GM21786 (cell line): Measurements from ENCODE around the gene KDM3B.
A peak's percentile ranks its signal among the peaks of the same experiment; 100 is the strongest.
"Not testable (repeated sequence)": the region's sequence is repeated elsewhere in the genome, so short reads cannot be mapped to it uniquely, and the experiment has no call there.

Experiments used
- ATAC-seq: cut with Tn5 transposase; IDR thresholded peaks from one replicate; pipeline ENCODE4 v1.9.1; 2021; ENCODE audit not compliant: unreplicated experiment

The KDM3B gene, protein sequence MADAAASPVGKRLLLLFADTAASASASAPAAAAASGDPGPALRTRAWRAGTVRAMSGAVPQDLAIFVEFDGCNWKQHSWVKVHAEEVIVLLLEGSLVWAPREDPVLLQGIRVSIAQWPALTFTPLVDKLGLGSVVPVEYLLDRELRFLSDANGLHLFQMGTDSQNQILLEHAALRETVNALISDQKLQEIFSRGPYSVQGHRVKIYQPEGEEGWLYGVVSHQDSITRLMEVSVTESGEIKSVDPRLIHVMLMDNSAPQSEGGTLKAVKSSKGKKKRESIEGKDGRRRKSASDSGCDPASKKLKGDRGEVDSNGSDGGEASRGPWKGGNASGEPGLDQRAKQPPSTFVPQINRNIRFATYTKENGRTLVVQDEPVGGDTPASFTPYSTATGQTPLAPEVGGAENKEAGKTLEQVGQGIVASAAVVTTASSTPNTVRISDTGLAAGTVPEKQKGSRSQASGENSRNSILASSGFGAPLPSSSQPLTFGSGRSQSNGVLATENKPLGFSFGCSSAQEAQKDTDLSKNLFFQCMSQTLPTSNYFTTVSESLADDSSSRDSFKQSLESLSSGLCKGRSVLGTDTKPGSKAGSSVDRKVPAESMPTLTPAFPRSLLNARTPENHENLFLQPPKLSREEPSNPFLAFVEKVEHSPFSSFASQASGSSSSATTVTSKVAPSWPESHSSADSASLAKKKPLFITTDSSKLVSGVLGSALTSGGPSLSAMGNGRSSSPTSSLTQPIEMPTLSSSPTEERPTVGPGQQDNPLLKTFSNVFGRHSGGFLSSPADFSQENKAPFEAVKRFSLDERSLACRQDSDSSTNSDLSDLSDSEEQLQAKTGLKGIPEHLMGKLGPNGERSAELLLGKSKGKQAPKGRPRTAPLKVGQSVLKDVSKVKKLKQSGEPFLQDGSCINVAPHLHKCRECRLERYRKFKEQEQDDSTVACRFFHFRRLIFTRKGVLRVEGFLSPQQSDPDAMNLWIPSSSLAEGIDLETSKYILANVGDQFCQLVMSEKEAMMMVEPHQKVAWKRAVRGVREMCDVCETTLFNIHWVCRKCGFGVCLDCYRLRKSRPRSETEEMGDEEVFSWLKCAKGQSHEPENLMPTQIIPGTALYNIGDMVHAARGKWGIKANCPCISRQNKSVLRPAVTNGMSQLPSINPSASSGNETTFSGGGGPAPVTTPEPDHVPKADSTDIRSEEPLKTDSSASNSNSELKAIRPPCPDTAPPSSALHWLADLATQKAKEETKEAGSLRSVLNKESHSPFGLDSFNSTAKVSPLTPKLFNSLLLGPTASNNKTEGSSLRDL (N-terminal part only)

DNA sequence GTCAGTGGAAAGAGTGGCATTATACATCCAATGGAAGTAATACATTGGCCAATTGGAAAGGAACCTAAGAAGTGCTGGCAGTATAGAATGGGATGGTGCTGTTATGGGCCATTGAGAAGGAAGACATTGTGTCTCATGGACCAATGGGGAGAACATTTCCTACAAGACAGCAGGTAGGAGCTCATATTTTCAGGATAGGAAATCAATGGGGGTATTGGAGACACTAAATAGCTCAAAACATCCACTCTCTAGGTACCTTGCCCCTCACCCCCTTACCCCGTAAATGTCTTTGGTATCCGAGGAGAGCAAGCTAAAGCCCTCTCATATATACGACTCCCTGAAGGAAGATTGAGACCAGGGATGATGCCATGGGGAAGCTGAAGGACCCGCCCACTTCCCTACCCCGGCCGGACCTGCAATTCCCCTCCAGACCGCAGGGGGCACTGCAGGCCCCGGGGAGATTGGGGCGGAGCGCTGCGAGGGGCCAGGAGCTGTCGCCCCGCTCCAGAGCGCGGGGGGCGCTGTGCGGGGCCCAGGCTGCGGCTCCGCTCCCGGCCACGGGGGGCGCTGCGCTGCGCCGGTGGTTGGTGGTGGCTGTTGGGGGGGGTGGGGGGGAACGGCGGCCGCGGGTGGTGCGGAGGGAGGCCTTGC is at the start of gene KDM3B:
KDM3B (plus strand) TSS at position 615 of the 651 bp plus-strand sequence. CDS start 111 bp downstream, outside the sequence.
- ATAC-seq = peak; percentile 64

DNA sequence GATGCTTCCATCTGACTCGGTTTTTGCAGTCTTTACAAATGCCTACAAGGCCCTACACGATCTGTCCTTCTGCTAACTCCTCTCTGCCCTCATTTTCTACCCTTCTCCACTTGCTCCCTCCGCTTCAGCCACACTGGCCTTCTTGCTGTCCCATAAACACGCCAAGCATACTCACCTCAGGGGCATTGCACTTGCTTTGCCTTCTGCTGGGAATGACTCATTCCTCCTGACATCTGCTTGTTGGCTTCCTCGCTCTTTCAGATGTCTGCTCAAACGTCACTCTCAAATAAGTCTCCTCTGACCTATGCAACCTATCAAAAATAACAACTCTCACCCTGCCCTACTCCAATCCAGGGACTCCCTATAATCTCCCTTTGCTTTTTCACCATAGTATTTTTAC is 49.1 kb upstream of the KDM3B start:
- ATAC-seq = no peak

DNA sequence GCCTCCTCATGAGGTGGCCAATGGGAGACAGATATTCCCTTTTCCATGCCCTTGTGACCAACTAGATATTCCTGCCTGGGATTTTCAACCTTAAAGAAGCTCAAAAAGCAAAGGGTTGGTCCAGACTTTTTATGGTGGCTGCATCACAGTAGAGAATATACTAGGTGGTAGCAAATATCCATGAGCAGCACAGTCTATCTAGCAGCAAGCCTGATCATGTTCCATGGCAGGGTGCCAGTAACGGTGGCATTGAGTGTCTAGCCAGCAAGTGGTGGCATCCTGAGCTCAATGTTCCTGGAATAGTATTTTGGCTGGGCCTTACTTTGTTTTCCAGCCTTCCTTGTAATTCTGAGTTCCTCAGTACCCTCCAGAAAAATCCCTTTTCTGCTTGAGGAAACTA is 46.7 kb upstream of the KDM3B start:
- ATAC-seq = no peak

DNA sequence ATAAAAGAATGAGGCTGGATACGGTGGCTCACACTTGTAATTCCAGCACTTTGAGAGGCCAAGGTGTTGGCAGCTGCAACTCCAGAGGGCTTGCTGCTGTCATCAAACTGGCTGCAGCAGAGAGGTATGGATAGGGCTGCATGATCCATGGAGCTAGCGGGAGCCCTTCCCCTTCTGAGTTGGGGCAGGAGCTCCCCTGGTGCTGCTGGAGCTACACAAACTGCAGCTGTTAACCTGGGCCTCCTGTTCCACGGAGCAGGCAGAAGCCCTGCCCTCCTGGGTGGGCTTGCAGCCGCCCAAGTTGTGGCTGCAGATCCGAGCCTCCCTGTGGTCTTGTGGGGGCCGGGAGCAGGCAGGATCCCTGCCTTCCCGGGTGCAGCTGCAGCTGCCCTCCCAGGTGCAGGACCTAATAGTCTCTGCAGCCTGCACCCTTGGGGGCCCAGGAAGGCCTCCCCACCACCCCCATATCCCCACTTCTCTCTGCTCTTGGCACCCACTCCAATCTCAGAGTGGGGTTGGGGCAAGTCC is 36.7 kb upstream of the KDM3B start:
- no peak for ATAC-seq

DNA sequence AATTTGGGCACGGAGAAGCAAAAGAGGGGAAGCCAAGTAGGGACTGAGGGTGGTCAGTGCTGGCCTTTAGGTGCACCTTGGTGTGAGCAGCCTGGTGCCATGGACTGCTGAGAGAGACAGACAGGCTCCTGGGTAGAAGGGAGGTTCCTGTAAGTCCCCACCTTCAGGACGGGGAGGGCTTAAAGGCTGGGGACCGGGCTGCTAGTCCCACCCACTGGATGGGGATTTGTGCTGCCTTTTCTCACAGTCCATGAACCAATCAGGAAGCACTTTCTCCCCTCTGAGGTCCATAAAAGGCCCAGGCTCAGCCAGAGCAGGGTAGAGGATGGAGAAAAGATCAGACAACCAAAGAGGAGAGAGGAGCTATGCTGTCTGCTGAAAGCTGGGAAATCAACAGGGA is 36.1 kb upstream of the KDM3B start:
- no peak for ATAC-seq

DNA sequence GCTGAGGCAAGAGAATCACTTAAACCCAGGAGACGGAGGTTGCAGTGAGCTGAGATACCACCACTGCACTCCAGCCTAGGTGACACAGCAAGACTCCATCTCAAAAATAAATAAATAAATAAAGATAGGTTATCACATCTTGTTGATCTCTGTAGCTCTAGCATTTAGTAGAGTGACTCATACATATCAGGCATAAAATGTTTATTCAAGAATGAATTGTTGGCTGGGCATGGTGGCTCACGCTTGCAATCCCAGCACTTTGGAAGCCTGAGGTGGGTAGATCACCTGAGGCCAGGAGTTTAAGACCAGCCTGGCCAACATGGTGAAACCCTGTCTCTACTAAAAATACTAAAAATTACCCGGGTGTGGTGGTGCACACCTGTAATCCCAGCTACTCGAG is 34.3 kb upstream of the KDM3B start:
- ATAC-seq = not testable (repeated sequence)

DNA sequence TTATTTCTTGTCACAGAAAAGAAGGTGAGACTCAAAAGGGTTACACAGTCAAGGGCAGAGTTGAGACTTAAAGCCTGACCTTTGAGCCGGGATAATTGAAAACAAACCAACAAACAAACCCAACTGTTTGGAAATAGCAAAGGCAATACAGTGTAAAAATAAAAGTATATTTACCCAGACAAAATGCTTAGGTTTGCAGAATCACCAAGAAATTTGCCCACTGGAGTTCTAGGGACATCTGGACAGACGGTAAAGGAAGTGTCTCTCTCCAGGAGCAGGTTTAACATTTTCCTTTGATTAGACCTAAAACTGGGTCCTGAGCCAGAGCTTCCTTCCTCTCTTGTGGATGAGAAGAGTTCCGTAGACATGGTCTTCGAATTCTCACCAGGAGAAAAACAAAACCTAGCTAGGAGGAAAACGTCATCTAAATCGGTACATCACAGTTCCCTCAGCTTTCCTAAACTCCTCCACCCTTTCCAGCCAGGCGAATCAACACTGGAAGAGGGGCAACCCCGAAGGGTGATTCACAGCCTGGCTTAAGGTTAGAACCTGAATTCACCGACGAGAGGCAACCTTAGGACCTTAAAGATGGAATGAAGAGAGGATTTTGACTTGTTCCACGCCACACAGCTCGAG is 21.6 kb upstream of the KDM3B start:
- no peak for ATAC-seq

DNA sequence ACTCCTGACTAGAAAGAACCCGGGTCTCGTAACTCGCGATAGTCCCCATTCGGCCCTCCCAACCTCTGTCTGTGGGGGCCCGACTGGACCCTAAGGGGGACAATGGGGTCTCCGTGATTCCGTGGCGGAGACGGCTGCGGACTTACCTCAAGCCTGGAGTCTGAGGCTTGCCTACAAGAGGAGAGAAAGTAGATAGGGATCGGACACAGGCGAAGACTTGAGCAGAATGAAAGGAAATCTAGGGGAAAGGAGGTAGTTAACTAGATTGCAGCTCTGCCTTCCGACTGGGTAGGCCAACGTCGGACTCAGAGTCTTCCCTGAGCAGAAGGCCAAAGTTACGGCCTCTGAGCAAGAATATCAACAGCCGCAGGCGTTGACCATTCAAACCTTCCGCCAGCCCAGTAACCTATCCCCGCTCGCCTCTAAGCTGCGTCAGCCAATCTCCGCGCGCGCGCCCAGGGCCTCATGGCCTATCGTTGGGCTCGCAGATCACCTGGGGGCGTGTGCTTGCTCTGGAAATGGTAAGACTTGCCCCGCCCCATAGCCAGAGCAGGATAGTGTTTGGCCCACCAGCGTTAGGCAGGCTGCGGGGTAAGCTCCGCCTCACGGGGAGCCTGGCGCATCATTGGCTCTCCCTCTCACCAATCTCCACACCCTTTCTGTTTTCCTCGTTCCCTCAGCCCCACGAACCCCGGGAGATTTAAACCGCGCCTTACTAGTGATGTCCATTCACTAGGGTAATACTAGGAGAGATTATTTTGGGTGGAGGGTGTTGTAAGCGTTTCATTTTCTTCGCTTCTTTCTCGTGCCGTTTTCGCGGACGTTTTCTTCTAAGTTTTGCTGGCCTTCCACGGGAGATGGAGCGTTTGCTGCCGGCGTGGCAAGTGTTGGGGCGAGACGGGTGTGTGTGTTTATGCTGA is 20.8 kb upstream of the KDM3B start, which contains the start of gene CDC25C:
CDC25C (minus strand) TSS at position 356 of the 920 bp plus-strand sequence. CDS start 624 bp downstream, outside the sequence.
- ATAC-seq = peak; percentile 100

DNA sequence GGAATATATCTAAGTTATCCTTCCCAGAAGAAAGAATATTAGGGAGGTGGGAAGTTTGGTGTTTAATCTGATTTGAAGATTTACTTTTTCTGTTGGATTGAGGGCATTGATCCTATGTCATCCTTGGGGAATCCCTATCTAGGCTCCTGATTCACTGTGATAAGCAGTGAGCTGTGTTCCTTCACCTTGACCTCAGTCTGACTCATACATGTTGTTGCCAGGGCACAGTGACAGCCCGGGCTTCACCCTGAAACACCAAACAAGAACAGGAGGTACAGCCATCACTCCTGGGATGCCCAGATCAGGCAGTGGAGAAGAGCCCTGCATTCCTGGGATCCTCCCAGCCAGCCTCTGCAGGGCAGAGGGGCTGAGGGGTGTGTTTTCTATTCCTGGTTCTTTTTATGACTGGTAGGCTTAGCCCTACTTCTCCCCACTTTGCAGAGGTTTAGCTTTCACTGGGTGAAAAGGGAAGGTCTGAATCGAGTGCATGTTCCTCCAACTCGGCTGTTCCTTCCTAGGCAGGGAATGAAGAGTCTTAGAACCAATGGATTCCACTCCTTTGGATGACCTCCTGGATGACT is 17.5 kb upstream of the KDM3B start:
- no peak for ATAC-seq

DNA sequence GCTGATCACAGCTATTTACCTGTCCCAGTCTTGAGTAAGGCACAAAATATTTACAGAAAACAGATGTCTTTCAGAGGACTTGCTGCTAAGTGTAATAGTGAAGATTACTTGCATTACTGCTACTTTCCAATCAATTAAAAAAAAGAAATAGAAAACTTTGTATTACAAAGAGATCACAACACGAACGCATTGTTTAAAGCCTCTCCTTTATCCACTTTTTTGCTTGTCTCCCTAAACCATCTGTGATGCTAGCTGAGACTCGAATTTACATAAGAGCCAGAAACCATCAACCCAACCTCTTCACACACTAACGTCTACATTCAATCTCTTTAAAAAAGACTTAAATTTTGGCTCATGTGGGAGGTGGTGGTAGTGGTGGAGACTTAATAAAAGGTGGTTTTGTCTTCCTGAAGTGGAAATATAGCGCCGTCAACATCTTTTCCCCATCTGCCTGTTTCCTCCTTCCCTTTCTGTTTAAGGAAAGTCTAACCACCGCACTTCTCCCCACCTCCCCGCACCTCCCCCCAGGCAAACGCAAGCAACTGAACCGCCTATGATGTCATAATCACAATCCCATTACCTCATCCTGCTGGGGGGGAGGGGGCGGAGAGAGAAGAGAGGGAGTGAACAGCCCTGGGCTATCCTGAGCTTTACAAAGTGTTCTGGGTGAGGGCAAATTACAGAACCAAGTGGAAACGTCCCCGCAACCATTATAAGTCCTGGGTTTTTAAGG is 15.4 kb upstream of the KDM3B start:
- peak; percentile 4 for ATAC-seq

DNA sequence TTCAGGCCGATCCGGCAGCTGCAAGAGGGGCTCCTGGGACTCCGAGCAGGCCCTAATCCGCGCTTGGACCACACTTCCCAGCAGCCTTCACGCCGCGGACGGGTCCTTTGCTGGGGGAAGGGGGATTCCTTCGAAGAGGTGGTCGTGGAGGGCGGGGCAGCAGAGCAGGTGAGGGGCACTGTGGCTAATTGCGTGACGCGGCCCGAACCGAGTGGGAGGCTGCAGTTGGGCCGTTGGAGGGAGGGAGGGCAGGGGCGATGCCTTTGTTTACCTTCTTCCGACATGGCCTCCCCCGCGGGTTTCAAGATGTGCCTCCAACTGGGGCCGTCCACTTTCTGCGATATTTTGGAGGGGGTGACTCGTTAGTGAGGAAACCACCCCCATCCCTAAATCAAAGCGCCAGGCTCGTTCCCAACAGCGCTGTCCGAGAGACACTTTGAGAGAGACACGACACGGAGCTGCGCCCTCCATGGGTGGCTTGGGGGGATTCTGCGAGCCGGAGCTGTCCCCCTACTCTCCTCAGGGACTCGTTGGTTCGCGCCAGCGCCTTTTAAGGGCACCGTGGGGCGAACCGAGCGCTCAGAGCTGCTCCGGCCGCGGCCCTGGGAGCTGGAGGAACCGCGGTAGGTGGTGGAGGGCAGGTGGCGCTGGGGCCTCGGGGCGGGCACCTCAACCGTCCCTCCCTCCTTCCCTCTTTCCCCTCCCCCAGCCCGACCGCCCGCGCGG is 14.6 kb upstream of the KDM3B start, which contains the start of gene FAM53C:
FAM53C (plus strand) TSS at position 582 of the 726 bp plus-strand sequence. CDS start 3,070 bp downstream, outside the sequence.
- ATAC-seq = peak; percentile 81

DNA sequence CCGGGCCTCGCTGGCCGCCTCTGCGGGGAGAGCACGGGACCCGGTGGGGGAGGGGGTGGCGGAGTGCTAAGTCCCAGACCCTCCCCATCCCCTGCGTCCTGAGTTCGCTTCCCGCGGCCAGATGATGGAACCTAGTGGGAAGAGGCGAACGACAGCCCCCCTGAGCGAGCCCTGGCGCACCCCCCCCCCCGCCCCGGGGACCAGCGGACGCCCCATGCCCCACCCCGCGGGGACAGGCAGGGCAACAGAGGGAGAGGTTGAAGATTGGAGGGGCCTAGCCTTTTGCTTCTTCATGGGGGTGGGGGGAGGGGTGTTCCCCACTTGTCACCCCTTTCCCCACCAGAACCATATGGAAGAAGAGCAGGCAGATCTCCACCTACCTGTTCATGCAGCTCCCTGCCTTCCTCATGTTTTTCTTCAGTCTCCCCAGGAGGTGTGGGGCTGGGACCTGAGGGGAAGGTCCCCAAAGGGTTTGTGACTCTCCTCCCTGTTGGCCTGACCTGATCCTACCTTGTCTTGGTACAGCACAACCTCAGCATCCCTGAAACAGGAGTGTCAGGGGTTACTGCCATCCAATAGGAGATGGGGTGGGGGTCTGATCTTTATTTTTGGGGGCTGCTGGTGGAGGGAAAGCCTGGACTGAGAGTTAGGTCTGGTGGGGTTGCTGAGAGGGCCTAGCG is 13.9 kb upstream of the KDM3B start:
- peak; percentile 8 for ATAC-seq

DNA sequence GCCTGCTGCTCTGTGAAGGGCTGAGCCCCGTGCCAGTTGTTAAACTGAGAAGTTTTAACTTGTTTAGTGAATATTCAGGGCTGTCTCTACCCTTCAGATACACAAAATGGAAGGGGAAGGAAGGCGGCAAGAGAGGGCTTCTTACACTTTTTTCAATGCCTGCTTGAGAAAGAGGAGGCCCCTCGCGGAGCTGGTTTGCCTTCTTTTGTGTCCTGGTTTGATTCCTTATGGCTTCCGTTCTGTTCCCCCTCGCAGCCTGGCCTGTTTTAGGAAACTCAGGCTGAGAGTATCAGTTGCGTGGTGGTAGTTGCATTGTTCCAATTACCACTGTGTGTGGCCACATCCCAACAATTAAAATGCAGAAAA is 13.4 kb upstream of the KDM3B start:
- no peak for ATAC-seq

DNA sequence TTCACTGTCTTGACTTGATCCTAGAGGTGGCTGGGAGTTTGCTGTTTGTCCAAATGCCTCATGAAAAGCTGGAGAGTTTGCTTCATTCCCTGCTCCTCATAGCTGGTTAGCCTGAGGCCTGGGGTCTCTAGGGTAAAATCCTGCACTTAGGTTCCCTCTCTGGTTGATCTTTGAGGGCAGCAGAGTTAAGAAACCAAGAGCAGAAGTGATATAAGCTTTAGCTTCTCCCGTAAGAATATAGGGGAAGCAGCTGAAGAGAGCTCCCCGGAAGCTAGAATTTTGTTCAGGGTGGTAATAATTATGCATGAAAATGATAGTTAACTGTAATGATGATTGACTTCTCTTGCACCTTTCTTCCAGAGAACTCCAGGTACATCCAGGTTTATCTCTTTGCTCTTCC is 13.0 kb upstream of the KDM3B start:
- no peak for ATAC-seq

DNA sequence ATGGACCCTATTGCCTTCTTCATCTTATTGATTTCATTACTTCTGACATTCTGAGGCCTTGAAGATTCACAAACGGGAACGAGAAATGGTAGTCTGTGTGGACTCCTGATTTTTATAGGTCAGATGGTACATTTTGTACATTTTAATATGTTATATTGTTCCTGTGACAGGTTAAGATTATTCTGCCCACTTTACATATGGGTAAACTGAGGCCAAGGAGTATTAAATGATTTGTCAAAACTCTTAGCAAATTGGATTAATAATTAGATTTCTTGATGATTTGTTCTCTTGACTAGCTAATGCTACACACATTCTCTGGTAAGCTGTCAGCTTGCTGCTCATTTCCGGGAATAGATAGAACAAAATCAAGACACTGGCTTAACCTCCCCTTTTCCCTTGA is 12.5 kb upstream of the KDM3B start:
- no peak for ATAC-seq

DNA sequence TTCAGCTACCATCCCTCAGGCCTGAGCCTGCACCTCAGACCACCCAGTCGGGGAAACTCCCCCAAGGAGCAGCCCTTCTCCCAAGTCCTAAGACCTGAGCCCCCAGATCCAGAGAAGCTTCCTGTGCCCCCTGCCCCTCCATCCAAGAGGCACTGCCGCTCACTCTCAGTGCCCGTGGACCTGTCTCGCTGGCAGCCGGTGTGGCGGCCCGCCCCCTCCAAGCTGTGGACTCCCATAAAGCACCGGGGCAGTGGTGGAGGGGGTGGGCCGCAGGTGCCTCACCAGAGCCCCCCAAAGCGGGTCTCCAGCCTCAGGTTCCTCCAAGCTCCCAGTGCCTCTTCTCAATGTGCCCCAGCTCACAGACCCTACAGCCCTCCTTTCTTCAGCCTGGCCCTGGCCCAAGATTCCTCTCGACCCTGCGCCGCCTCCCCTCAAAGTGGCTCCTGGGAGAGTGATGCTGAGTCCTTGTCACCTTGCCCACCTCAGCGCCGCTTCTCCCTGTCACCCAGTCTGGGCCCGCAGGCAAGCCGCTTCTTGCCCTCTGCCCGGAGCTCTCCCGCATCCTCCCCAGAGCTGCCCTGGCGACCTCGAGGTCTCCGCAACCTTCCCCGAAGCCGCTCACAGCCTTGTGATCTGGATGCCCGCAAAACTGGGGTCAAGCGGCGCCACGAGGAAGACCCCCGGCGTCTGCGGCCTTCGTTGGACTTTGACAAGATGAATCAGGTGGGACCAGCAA is 7.4 kb upstream of the KDM3B start:
- no peak for ATAC-seq
